Caco-2 (cell line): Measurements from ENCODE around the gene FAM174C. TPM values are rescaled to one million over a fixed set of nuclear protein-coding genes. Genes with fewer than 3 reads are reported as not detected.

Experiments
- BruUV-seq: library from RNA; stranded (reverse); fragments of 400-500 nt; replicated peaks from 2 replicates; lab custom pipeline; 2021; lab: Mats Ljungman, UMichigan
- CTCF ChIA-PET: fragments of 300-600 bp; sonication (Branson Sonifier 250); formaldehyde crosslinking; loops from one replicate; lab custom pipeline; 2022; ENCODE audit warnings: antibody characterized with exemption; lab: Charles Lee
- POLR2A ChIA-PET: fragments of 300-600 bp; sonication (Branson Sonifier 250); formaldehyde crosslinking; loops from one replicate; lab custom pipeline; 2022; ENCODE audit warnings: antibody characterized with exemption; lab: Charles Lee
- DNase-seq, 2 experiments: peaks; one replicate each; pipeline versions ENCODE4 v3.0.0 to v3.0.0-alpha.2; 2020 to 2022
- H3K27me3 ChIP-seq: replicated peaks from 2 replicates; pipeline ENCODE4 v1.6.0; 2011; ENCODE audit warnings: low read length; ENCODE audit not compliant: control insufficient read depth, insufficient read depth
- H3K36me3 ChIP-seq: 2 replicates; pipeline ENCODE4 v1.5.1; 2011; ENCODE audit warnings: low read length; ENCODE audit not compliant: control insufficient read depth, insufficient read depth
- H3K4me1 ChIP-seq: fragments of 250-450 bp; sonication (Bioruptor Pico); 2 replicates; pipeline ENCODE4 v1.5.1; 2020; ENCODE audit warnings: mild to moderate bottlenecking
- H3K4me3 ChIP-seq: 2 replicates; pipeline ENCODE4 v1.5.1; 2011; ENCODE audit warnings: low read depth, mild to moderate bottlenecking, control low read depth, low read length
- H3K9me3 ChIP-seq: fragments of 250-450 bp; sonication (Bioruptor Pico); 2 replicates; pipeline ENCODE4 v1.5.1; 2020; ENCODE audit warnings: mild to moderate bottlenecking, moderate library complexity
- H3K27ac Mint-ChIP-seq: one replicate; pipeline ENCODE4 v1.8.0; 2022; ENCODE audit warnings: mixed read lengths; ENCODE audit not compliant: unreplicated experiment
- H3K27me3 Mint-ChIP-seq: one replicate; pipeline ENCODE4 v1.8.0; 2022; ENCODE audit warnings: mixed read lengths; ENCODE audit not compliant: insufficient read depth, unreplicated experiment
- H3K36me3 Mint-ChIP-seq: one replicate; pipeline ENCODE4 v1.8.0; 2022; ENCODE audit warnings: mild to moderate bottlenecking, mixed read lengths; ENCODE audit not compliant: insufficient read depth, unreplicated experiment
- H3K4me1 Mint-ChIP-seq: one replicate; pipeline ENCODE4 v1.8.0; 2022; ENCODE audit warnings: low read depth, mixed read lengths; ENCODE audit not compliant: unreplicated experiment
- H3K4me3 Mint-ChIP-seq: one replicate; pipeline ENCODE4 v1.8.0; 2022; ENCODE audit warnings: mild to moderate bottlenecking, moderate library complexity, mixed read lengths; ENCODE audit not compliant: unreplicated experiment
- H3K9me3 Mint-ChIP-seq: one replicate; pipeline ENCODE4 v1.8.0; 2022; ENCODE audit warnings: mixed read lengths; ENCODE audit not compliant: unreplicated experiment
- intact Hi-C: fragments of 100-400 bp; cut with micrococcal nuclease; formaldehyde crosslinking; loops from one replicate; pipeline ENCODE4 v1.10.0; 2022; ENCODE audit not compliant: unreplicated experiment
- total RNA-seq: library from RNA; stranded (reverse); gene quantifications from 2 replicates; pipeline ENCODE4 v1.2.3, GENCODE V29; 2022
- TF ChIP-seq, protein P1 (sequence below), 2 experiments: fragments of 200-600 bp in 1 of 2; IDR thresholded peaks; 1 replicate in 1 of 2; 2 replicates in 1 of 2; pipeline versions ENCODE4 v1.5.1 to v1.8.0; 2011 to 2022; ENCODE audit warnings: antibody characterized with exemption in 1 of 2, control low read depth in 1 of 2, inconsistent platforms in 1 of 2, low read depth in 1 of 2, low read length in 1 of 2, mild to moderate bottlenecking in 1 of 2, moderate library complexity in 1 of 2; ENCODE audit not compliant: insufficient read depth in 1 of 2, severe bottlenecking in 1 of 2, unreplicated experiment in 1 of 2

The FAM174C gene
- total RNA-seq, 1 experiment from 2014 or later: 51.0 TPM

- Histone ChIP-seq H3K27me3 (no peaks in the 10 kb centered on the region), H3K4me1 (peaks cover 30% of the 10 kb centered on the region), H3K4me3 (no peak overlapping the region), H3K9me3 (no peaks in the 10 kb centered on the region), H3K36me3 (no peaks in the 10 kb centered on the region)
- ChIA-PET POLR2A (no interaction called here), CTCF (no interaction called here)
- no TSS peak for BruUV-seq
- no peak for DNase-seq
- intact Hi-C loops: loop anchor here (10.0 kb wide), 1 partner anchor 1254 kb away; no protein-coding TSS in a partner anchor
- Mint-ChIP-seq H3K36me3 (no peaks in the 10 kb centered on the region), H3K4me1 (no peaks in the 10 kb centered on the region), H3K4me3 (no peak overlapping the region), H3K27me3 (no peaks in the 10 kb centered on the region), H3K9me3 (no peaks in the 10 kb centered on the region), H3K27ac (no peak overlapping the region)
- TF ChIP-seq, protein P1, sequence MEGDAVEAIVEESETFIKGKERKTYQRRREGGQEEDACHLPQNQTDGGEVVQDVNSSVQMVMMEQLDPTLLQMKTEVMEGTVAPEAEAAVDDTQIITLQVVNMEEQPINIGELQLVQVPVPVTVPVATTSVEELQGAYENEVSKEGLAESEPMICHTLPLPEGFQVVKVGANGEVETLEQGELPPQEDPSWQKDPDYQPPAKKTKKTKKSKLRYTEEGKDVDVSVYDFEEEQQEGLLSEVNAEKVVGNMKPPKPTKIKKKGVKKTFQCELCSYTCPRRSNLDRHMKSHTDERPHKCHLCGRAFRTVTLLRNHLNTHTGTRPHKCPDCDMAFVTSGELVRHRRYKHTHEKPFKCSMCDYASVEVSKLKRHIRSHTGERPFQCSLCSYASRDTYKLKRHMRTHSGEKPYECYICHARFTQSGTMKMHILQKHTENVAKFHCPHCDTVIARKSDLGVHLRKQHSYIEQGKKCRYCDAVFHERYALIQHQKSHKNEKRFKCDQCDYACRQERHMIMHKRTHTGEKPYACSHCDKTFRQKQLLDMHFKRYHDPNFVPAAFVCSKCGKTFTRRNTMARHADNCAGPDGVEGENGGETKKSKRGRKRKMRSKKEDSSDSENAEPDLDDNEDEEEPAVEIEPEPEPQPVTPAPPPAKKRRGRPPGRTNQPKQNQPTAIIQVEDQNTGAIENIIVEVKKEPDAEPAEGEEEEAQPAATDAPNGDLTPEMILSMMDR (IDR thresholded peaks at IDR 0.05; ENCODE audit: insufficient read depth in 1 of 2, low read depth in 1 of 2, low read length in 1 of 2, severe bottlenecking in 1 of 2, unreplicated experiment in 1 of 2): no peak
These were observed 15.6 kb downstream of the FAM174C start for GRCh38 chr19:1290703-1291651.

DNA sequence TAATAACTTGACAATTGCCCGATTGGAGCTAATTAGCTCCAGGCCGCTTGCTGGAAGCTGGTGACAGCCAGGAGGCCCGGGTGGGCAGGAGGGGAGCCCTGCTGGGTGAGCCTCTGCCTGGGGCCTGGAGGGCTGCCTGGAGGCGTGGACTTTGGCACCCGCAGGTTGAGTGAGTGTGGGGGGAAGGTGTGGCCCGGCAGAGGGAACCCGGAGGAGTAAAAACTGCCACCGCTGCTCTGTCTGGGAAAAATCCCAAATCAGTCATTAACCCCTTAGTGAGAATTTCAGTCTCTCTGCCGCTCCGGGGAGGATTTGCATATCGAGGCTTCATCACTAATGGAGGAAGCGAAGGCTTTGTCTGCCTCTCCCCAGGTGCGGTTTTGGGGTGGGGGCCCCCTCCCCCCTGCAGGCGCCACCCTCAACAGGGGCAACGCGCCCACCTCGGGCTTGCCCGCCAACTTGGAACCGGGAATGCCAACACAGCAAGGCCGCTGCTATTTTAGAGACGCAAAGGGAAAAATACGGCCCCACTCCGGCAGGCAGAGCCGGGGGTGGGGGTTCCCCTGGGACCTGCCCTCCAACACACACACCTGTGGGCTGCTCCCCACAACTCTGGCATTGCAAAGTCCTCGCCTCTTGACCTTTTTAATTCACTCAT lies 16.6 kb downstream of the FAM174C start:
- no peaks in the 10 kb centered on the region for H3K27me3 Mint-ChIP-seq
- Histone ChIP-seq H3K4me3 (no peak overlapping the region), H3K9me3 (no peaks in the 10 kb centered on the region), H3K4me1 (peaks cover 28% of the 10 kb centered on the region), H3K27me3 (no peaks in the 10 kb centered on the region), H3K36me3 (no peaks in the 10 kb centered on the region)
- no peaks in the 10 kb centered on the region for H3K36me3 Mint-ChIP-seq
- CTCF ChIA-PET: interaction anchor here (0.6 kb wide), 1 partner anchor 312 kb away, joined by 3 read pairs; no protein-coding TSS in a partner anchor
- TF ChIP-seq, protein P1 (IDR thresholded peaks at IDR 0.05; ENCODE audit: insufficient read depth in 1 of 2, low read depth in 1 of 2, low read length in 1 of 2, severe bottlenecking in 1 of 2, unreplicated experiment in 1 of 2): no peak
- POLR2A ChIA-PET: no interaction called here
- BruUV-seq: no TSS peak
- intact Hi-C loops: loop anchor here (10.0 kb wide), 1 partner anchor 1253 kb away; no protein-coding TSS in a partner anchor
- no peaks in the 10 kb centered on the region for H3K4me1 Mint-ChIP-seq
- H3K4me3 Mint-ChIP-seq: no peak overlapping the region
- peak overlapping the region; percentile 3 for H3K27ac Mint-ChIP-seq
- H3K9me3 Mint-ChIP-seq: no peaks in the 10 kb centered on the region
- peak; percentile 53 to 64 for DNase-seq

GRCh38 chr19:1292419-1293151 lies 17.3 kb downstream of the FAM174C start:
- Histone ChIP-seq H3K27me3 (no peaks in the 10 kb centered on the region), H3K4me3 (no peak overlapping the region), H3K9me3 (no peaks in the 10 kb centered on the region), H3K36me3 (no peaks in the 10 kb centered on the region), H3K4me1 (peaks cover 21% of the 10 kb centered on the region)
- Mint-ChIP-seq H3K4me1 (no peaks in the 10 kb centered on the region), H3K27ac (peak overlapping the region; percentile 3), H3K4me3 (no peak overlapping the region), H3K9me3 (no peaks in the 10 kb centered on the region), H3K27me3 (no peaks in the 10 kb centered on the region), H3K36me3 (peaks cover 6% of the 10 kb centered on the region)
- no peak for DNase-seq
- no TSS peak for BruUV-seq
- intact Hi-C loops: loop anchor here (10.0 kb wide), 1 partner anchor 1252 kb away; no protein-coding TSS in a partner anchor
- TF ChIP-seq, protein P1 (IDR thresholded peaks at IDR 0.05; ENCODE audit: insufficient read depth in 1 of 2, low read depth in 1 of 2, low read length in 1 of 2, severe bottlenecking in 1 of 2, unreplicated experiment in 1 of 2): no peak
- POLR2A ChIA-PET: no interaction called here
- CTCF ChIA-PET: no interaction called here
